Measurements from ENCODE around the gene CTDSP2.
"Not testable (repeated sequence)": the region's sequence is repeated elsewhere in the genome, so short reads cannot be mapped to it uniquely, and the experiment has no call there.

The CTDSP2 gene

DNA sequence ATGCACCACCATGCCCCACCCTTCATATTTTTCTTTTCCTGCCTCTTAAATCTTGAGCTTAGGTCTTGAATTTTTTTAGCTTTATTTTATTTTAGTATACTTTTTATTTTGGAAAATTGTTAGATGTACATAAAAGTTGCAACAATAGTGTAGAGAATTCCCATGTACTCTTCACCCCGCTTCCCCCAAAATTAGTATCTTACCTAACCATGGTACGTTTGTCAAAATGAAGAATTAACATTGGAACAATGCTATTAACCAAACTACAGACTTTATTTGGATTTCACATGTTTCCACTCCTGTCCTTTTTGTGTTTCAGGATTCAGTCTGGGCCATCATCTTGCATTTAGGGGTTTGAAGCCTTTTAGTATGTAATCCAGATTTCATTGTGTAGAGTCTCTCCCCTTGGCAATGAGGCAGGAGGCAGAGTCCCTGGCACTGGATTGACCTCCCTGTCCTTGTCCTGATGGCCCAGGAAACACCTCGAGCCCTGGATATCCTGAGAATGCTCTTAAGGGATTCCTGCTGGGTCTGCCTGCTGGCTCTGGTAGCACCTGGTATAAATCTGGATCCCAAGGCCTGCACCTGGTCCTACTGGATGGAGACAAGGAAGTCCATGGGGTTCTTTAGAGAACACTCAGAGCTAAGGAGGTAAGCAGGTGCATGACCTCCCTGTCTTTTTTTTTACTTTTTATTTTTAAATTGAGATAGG is 19.9 kb upstream of the CTDSP2 start:
- no peak overlapping the region for H3K4me3 ChIP-seq (ENCODE audit: low read length in 2 of 2)
- peaks cover 8 to 14% of the 10 kb centered on the region in 2 donors for H3K4me1 ChIP-seq (ENCODE audit: control insufficient read depth in 2 of 2, insufficient read depth in 2 of 2, low read length in 2 of 2)
- no peaks in the 10 kb centered on the region for H3K27me3 ChIP-seq (ENCODE audit: control insufficient read depth in 2 of 2, insufficient read depth in 2 of 2, low read length in 2 of 2)
- no peak overlapping the region for H3K27ac ChIP-seq (ENCODE audit: low read depth in 2 of 2, low read length in 2 of 2)
- H3K9me3 ChIP-seq (ENCODE audit: control insufficient read depth in 2 of 2, low read length in 2 of 2): no peaks in the 10 kb centered on the region
- no peaks in the 10 kb centered on the region for H3K36me3 ChIP-seq (ENCODE audit: control insufficient read depth in 2 of 2, insufficient read depth in 2 of 2, low read length in 2 of 2)
- H3K9ac ChIP-seq (ENCODE audit: low read depth in 1 of 2, low read length in 2 of 2): no peak overlapping the region

DNA sequence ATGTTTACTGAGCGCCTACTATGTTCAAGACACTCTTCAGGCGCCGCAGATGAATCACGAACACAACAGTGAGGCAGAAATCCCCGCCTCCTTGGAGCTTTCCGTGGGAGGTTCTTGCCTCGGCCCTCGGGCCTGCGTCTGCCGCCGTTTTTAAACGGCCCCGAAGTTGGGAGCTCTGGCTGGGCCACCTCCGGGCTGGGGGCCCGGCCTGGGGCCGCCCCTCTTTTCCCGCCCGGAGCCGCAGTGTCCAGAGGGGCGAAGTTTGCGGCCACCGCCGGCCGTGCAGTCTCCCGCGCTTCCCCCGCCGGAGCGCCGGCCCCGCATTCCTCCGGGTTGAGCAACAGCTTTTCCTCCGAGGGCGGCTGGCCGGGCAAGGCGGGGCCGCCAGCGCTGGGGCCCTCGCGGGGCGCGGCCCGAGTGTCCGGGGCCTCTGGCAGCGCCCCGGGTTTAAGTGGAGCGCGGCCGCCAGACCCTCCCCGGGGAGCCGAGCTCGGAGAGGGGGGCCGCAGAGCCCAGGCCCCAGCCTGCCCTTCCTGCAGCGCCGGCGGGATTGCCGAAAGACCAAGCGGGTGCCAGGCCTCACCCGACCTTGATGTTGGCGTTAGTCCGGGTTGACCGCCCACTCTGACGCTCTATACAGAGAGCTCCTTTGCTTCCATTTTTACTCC is 18.7 kb upstream of the CTDSP2 start:
- H3K27ac ChIP-seq (ENCODE audit: low read depth in 2 of 2, low read length in 2 of 2): peak overlapping the region; percentile 83

DNA sequence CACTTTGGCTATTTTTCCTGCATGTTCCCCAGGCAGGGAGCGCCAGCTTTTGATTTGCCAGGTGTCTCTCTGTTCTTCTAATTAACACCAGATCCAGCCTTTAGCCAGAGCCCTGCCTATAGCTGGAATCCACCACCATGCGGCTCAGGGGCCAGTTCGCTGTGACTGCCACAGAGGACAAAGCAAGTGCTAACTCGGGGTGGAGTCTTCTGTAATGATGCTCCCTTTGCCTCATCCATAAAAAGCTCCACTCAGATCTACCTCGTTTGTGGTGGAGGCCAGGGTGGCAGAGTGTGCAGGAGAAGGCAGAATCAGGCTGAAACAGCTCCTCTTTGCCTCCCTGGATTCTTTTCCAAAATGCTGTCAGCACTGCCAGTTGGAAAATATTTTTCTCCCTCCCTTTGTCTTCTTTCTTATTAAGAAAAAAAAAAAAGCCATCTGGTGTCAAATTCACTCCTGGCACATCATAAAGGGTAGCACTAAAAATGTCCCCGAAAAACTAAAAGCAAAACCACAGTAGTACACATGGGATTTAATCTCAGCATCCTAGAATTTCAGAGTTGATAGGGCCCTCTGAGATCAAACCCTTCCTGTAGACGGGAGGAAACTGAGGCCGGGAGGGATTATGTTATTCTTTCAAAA is 18.0 kb upstream of the CTDSP2 start:
- Histone ChIP-seq H3K4me3 (ENCODE audit: low read length in 2 of 2) (peak overlapping the region; percentile 57 to 69), H3K4me1 (ENCODE audit: control insufficient read depth in 2 of 2, insufficient read depth in 2 of 2, low read length in 2 of 2) (peaks cover 8 to 14% of the 10 kb centered on the region in 2 donors), H3K9me3 (ENCODE audit: control insufficient read depth in 2 of 2, low read length in 2 of 2) (no peaks in the 10 kb centered on the region), H3K9ac (ENCODE audit: low read depth in 1 of 2, low read length in 2 of 2) (peak overlapping the region; percentile 49 to 75), H3K27ac (ENCODE audit: low read depth in 2 of 2, low read length in 2 of 2) (peak overlapping the region; percentile 83), H3K36me3 (ENCODE audit: control insufficient read depth in 2 of 2, insufficient read depth in 2 of 2, low read length in 2 of 2) (no peaks in the 10 kb centered on the region), H3K27me3 (ENCODE audit: control insufficient read depth in 2 of 2, insufficient read depth in 2 of 2, low read length in 2 of 2) (no peaks in the 10 kb centered on the region)

More for the DNA sequence above, 18.7 kb upstream of the CTDSP2 start:
- H3K4me1 ChIP-seq (ENCODE audit: control insufficient read depth in 2 of 2, insufficient read depth in 2 of 2, low read length in 2 of 2): peaks cover 8 to 14% of the 10 kb centered on the region in 2 donors
- no peaks in the 10 kb centered on the region for H3K9me3 ChIP-seq (ENCODE audit: control insufficient read depth in 2 of 2, low read length in 2 of 2)
- H3K9ac ChIP-seq (ENCODE audit: low read depth in 1 of 2, low read length in 2 of 2): peak overlapping the region; percentile 49 to 75
- H3K36me3 ChIP-seq (ENCODE audit: control insufficient read depth in 2 of 2, insufficient read depth in 2 of 2, low read length in 2 of 2): no peaks in the 10 kb centered on the region
- H3K4me3 ChIP-seq (ENCODE audit: low read length in 2 of 2): peak overlapping the region; percentile 57 to 69
- H3K27me3 ChIP-seq (ENCODE audit: control insufficient read depth in 2 of 2, insufficient read depth in 2 of 2, low read length in 2 of 2): no peaks in the 10 kb centered on the region

DNA sequence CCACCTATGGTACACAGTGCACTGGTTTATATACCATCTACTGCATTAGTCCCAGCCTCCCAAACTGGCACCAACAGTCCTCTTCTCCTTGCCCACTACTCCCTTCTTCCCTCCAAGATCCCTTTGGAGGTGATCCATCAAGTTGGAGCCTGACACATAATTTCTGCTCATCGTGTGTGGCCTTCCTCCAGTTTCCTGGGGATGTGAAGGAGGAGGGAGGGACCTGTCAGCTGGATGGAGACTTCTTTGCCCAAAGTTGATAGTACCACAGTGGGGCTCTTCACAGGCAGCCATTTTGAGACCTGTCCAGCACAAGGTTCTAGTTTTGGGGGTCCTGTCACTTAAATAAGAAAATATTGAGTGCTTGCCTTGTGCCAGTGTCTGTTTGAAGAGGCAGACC is 17.1 kb upstream of the CTDSP2 start:
- Histone ChIP-seq H3K9ac (ENCODE audit: low read depth in 1 of 2, low read length in 2 of 2) (no peak overlapping the region), H3K27me3 (ENCODE audit: control insufficient read depth in 2 of 2, insufficient read depth in 2 of 2, low read length in 2 of 2) (no peaks in the 10 kb centered on the region), H3K27ac (ENCODE audit: low read depth in 2 of 2, low read length in 2 of 2) (no peak overlapping the region), H3K4me3 (ENCODE audit: low read length in 2 of 2) (no peak overlapping the region), H3K36me3 (ENCODE audit: control insufficient read depth in 2 of 2, insufficient read depth in 2 of 2, low read length in 2 of 2) (no peaks in the 10 kb centered on the region), H3K4me1 (ENCODE audit: control insufficient read depth in 2 of 2, insufficient read depth in 2 of 2, low read length in 2 of 2) (peaks cover 4 to 12% of the 10 kb centered on the region in 2 donors), H3K9me3 (ENCODE audit: control insufficient read depth in 2 of 2, low read length in 2 of 2) (no peaks in the 10 kb centered on the region)

DNA sequence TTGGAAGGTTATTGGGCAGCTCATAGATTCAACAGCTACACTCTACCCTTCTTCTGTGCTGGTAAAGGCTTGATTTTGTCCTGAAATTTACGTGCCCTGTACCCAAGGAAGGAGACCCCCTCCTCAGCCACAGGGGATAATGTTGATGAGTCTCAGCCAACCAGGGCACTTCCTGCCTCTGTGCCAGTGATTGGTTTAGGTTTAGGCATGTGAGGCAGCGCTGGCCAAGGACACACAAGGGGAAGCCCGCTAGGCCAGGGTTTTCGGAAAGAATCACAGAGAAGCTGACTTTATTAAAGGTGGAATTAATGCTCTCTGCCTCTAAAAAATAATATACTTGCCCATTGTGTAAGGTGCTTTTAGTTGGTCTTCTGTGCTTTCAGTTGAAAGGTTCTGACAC is 15.4 kb upstream of the CTDSP2 start:
- Histone ChIP-seq H3K9ac (ENCODE audit: low read depth in 1 of 2, low read length in 2 of 2) (no peak overlapping the region), H3K27ac (ENCODE audit: low read depth in 2 of 2, low read length in 2 of 2) (no peak overlapping the region), H3K9me3 (ENCODE audit: control insufficient read depth in 2 of 2, low read length in 2 of 2) (no peaks in the 10 kb centered on the region), H3K4me3 (ENCODE audit: low read length in 2 of 2) (no peak overlapping the region), H3K27me3 (ENCODE audit: control insufficient read depth in 2 of 2, insufficient read depth in 2 of 2, low read length in 2 of 2) (no peaks in the 10 kb centered on the region), H3K4me1 (ENCODE audit: control insufficient read depth in 2 of 2, insufficient read depth in 2 of 2, low read length in 2 of 2) (peaks cover 4 to 11% of the 10 kb centered on the region in 2 donors), H3K36me3 (ENCODE audit: control insufficient read depth in 2 of 2, insufficient read depth in 2 of 2, low read length in 2 of 2) (no peaks in the 10 kb centered on the region)

DNA sequence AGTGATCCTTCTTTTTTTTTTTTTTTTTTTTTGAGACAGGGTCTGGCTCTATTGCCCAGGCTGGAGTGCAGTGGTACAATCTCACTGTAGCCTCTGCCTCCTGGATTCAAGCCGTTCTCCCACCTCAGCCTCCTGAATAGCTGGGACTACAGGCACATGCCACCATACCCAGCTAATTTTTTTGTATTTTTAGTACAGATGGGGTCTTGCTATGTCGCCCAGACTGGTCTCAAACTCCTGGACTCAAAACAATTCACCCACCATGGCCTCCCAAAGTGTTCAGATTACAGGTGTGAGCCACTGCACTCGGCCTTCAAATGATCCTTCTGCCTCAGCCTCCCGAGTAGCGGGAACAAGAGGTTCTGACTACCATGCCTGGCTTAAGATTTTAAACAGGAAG is 14.4 kb upstream of the CTDSP2 start:
- H3K9me3 ChIP-seq (ENCODE audit: control insufficient read depth in 2 of 2, low read length in 2 of 2); H3K27me3 ChIP-seq (ENCODE audit: control insufficient read depth in 2 of 2, insufficient read depth in 2 of 2, low read length in 2 of 2); H3K36me3 ChIP-seq (ENCODE audit: control insufficient read depth in 2 of 2, insufficient read depth in 2 of 2, low read length in 2 of 2); H3K27ac ChIP-seq (ENCODE audit: low read depth in 2 of 2, low read length in 2 of 2); H3K4me3 ChIP-seq (ENCODE audit: low read length in 2 of 2); H3K4me1 ChIP-seq (ENCODE audit: control insufficient read depth in 2 of 2, insufficient read depth in 2 of 2, low read length in 2 of 2); H3K9ac ChIP-seq (ENCODE audit: low read depth in 1 of 2, low read length in 2 of 2): not testable (repeated sequence)

DNA sequence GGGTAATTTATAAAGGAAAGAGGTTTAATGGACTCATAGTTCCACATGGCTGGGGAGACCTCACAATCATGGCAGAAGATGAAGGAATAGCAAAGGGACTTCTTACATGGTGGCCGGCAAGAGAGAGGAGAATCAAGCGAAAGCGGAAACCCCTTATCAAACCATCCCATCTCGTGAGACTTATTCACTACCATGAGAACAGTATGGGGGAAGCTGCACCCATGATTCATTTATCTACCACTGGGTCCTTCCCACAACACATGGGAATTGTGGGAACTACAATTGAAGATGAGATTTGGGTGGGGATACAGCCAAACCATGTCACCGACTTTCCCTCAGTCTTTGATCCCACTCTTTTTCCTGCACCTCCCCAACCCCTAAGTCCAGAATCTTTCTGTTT is 12.6 kb upstream of the CTDSP2 start:
- H3K27me3 ChIP-seq (ENCODE audit: control insufficient read depth in 2 of 2, insufficient read depth in 2 of 2, low read length in 2 of 2): no peaks in the 10 kb centered on the region
- no peaks in the 10 kb centered on the region for H3K36me3 ChIP-seq (ENCODE audit: control insufficient read depth in 2 of 2, insufficient read depth in 2 of 2, low read length in 2 of 2)
- no peaks in the 10 kb centered on the region for H3K4me1 ChIP-seq (ENCODE audit: control insufficient read depth in 2 of 2, insufficient read depth in 2 of 2, low read length in 2 of 2)
- H3K4me3 ChIP-seq (ENCODE audit: low read length in 2 of 2): no peak overlapping the region
- no peak overlapping the region for H3K9ac ChIP-seq (ENCODE audit: low read depth in 1 of 2, low read length in 2 of 2)
- H3K27ac ChIP-seq (ENCODE audit: low read depth in 2 of 2, low read length in 2 of 2): no peak overlapping the region
- no peaks in the 10 kb centered on the region for H3K9me3 ChIP-seq (ENCODE audit: control insufficient read depth in 2 of 2, low read length in 2 of 2)

DNA sequence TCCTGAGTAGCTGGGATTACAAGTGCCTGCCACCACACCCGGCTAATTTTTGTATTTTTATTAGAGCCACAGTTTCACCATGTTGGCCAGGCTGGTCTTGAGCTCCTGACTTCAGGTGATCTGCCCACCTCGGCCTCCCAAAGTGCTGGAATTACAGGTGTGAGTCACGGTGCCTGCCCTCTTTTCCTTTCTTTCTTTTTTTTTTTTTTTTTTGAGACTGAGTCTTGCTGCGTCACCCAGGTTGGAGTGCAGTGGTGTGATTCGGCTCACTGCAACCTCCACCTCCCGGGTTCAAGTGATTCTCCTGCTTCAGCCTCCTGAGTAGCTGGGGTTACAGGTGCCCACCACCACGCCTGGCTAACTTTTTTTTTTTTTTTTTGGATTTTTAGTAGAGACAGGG is 11.6 kb upstream of the CTDSP2 start:
- H3K36me3 ChIP-seq (ENCODE audit: control insufficient read depth in 2 of 2, insufficient read depth in 2 of 2, low read length in 2 of 2); H3K4me1 ChIP-seq (ENCODE audit: control insufficient read depth in 2 of 2, insufficient read depth in 2 of 2, low read length in 2 of 2); H3K27ac ChIP-seq (ENCODE audit: low read depth in 2 of 2, low read length in 2 of 2): not testable (repeated sequence)

DNA sequence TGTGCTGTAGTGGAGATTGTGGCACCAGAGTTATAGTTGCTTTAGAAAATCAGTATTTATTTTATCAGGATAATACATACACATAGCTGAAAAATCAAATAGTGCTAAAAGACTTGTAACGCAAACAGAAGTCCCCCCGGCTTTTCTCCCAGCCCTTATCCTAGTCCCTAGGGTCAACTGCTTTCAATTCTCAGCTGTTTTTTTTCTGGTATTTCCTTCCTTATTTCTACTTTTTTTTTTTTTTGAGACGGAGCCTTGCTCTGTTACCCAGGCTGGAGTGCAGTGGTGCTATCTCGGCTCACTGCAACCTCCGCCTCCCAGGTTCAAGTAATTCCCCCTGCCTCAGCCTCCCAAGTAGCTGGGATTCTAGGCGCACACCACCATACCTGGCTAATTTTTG is 8.4 kb upstream of the CTDSP2 start:
- Histone ChIP-seq H3K27me3 (ENCODE audit: control insufficient read depth in 2 of 2, insufficient read depth in 2 of 2, low read length in 2 of 2) (no peaks in the 10 kb centered on the region), H3K9ac (ENCODE audit: low read depth in 1 of 2, low read length in 2 of 2) (no peak overlapping the region), H3K4me1 (ENCODE audit: control insufficient read depth in 2 of 2, insufficient read depth in 2 of 2, low read length in 2 of 2) (no peaks in the 10 kb centered on the region), H3K4me3 (ENCODE audit: low read length in 2 of 2) (no peak overlapping the region), H3K36me3 (ENCODE audit: control insufficient read depth in 2 of 2, insufficient read depth in 2 of 2, low read length in 2 of 2) (no peaks in the 10 kb centered on the region), H3K27ac (ENCODE audit: low read depth in 2 of 2, low read length in 2 of 2) (no peak overlapping the region), H3K9me3 (ENCODE audit: control insufficient read depth in 2 of 2, low read length in 2 of 2) (no peaks in the 10 kb centered on the region)

More for the DNA sequence above, 11.6 kb upstream of the CTDSP2 start:
- H3K9me3 ChIP-seq (ENCODE audit: control insufficient read depth in 2 of 2, low read length in 2 of 2); H3K27me3 ChIP-seq (ENCODE audit: control insufficient read depth in 2 of 2, insufficient read depth in 2 of 2, low read length in 2 of 2); H3K9ac ChIP-seq (ENCODE audit: low read depth in 1 of 2, low read length in 2 of 2); H3K4me3 ChIP-seq (ENCODE audit: low read length in 2 of 2): not testable (repeated sequence)

DNA sequence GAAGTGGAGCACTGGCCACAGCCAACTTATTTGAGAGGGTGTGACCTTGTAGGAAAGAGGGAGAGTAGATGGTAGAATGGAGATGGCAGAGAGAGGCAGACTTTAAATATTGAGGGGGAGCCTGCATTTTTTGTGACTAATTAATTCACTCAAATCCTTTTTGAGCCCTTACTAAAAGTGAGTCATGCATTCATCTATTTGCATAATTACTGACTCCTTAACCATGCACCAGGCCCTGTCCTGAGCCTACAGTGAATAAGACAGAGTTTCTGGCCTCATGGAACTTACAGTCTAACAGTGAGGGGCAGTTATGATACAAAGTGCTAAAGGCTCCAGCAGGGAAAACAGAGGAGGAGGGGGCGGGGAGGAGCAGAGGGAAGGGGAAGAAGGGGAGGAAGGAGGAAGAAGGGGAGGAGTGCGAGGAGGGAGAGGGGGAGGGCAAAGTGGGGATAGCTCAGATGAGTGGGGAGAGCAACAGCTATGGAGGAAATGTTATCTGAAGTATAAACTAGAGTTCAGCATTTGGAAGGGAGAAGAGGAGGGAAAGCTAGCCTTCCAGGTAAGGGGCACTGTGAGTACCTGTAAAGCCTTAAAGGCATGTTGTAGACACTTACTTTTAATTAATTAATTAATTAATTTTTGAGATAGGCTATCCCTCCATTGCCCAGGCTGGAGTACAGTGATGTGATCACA is 7.5 kb upstream of the CTDSP2 start:
- no peak overlapping the region for H3K9ac ChIP-seq (ENCODE audit: low read depth in 1 of 2, low read length in 2 of 2)
- H3K4me1 ChIP-seq (ENCODE audit: control insufficient read depth in 2 of 2, insufficient read depth in 2 of 2, low read length in 2 of 2): no peaks in the 10 kb centered on the region
- no peaks in the 10 kb centered on the region for H3K36me3 ChIP-seq (ENCODE audit: control insufficient read depth in 2 of 2, insufficient read depth in 2 of 2, low read length in 2 of 2)

More for the DNA sequence above, 7.5 kb upstream of the CTDSP2 start:
- Histone ChIP-seq H3K4me3 (ENCODE audit: low read length in 2 of 2) (no peak overlapping the region), H3K27ac (ENCODE audit: low read depth in 2 of 2, low read length in 2 of 2) (no peak overlapping the region), H3K27me3 (ENCODE audit: control insufficient read depth in 2 of 2, insufficient read depth in 2 of 2, low read length in 2 of 2) (no peaks in the 10 kb centered on the region), H3K9me3 (ENCODE audit: control insufficient read depth in 2 of 2, low read length in 2 of 2) (no peaks in the 10 kb centered on the region)

Measured in mucosa of rectum (tissue), 2 donors.